HFFc6 (cell line): ENCODE data around the gene BTBD8. TPM values are rescaled to one million over a fixed set of nuclear protein-coding genes. Genes with fewer than 3 reads are reported as not detected.
A peak's percentile ranks its signal among the peaks of the same experiment; 100 is the strongest.

Experiments
- DNase-seq: peaks from one replicate; pipeline ENCODE4 v3.0.0-alpha.2; 2018
- H3K27ac Mint-ChIP-seq: 2 replicates; pipeline ENCODE4 v1.8.0; 2020; ENCODE audit warnings: mild to moderate bottlenecking, mixed read lengths
- H3K27me3 Mint-ChIP-seq: 2 replicates; pipeline ENCODE4 v1.8.0; 2021; ENCODE audit warnings: mild to moderate bottlenecking, moderate library complexity, mixed read lengths; ENCODE audit not compliant: insufficient read depth
- H3K36me3 Mint-ChIP-seq: 2 replicates; pipeline ENCODE4 v1.8.0; 2021; ENCODE audit warnings: low read depth, mixed read lengths
- H3K4me1 Mint-ChIP-seq: 2 replicates; pipeline ENCODE4 v1.8.0; 2020; ENCODE audit warnings: low read depth, mixed read lengths
- H3K4me3 Mint-ChIP-seq: 2 replicates; pipeline ENCODE4 v1.8.0; 2020; ENCODE audit warnings: mild to moderate bottlenecking, moderate library complexity, mixed read lengths
- H3K9me3 Mint-ChIP-seq: 2 replicates; pipeline ENCODE4 v1.8.0; 2020; ENCODE audit warnings: mild to moderate bottlenecking, mixed read lengths
- total RNA-seq, 6 experiments: library from RNA; stranded (reverse); fragmentation: NEBNext Ultra II Directional; extraction: Animal tissue kit (Norgen Biotek cat#: 25700); gene quantifications; 2 replicates in 1 of 6; 3 replicates in 5 of 6; pipeline ENCODE4 v1.2.3, GENCODE V29; 2021
- TF ChIP-seq, protein P1 (sequence below): fragments of 200-600 bp; sonication (generic); IDR thresholded peaks from 2 replicates; pipeline ENCODE4 v1.5.0; 2021; ENCODE audit warnings: antibody characterized with exemption, mild to moderate bottlenecking

Gene BTBD8
- total RNA-seq, 6 experiments from 2014 or later: 0.82 to 1.8 (median 1.0) TPM

DNA sequence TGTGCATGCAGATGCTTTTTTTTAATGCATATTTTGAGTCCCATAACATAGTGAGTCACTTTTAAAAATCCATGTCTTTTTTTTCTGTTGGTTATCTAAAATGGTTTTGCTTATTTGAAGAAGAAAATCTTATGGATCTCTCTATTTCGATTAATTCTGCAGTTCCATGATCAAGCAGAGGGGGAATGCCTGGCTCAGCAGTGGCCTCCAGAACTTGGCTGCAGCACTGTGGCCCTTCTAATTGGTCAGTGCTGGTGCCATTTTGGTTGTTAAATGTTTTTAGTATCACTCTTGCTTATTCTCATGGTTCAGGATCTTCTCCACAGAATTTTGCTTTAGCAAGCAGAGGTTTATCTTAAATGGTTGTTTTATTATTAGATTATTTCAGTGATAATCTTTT lies 39.2 kb upstream of the BTBD8 start:
- Mint-ChIP-seq H3K4me3 (no peak overlapping the region), H3K27me3 (no peaks in the 10 kb centered on the region), H3K4me1 (no peaks in the 10 kb centered on the region), H3K9me3 (no peaks in the 10 kb centered on the region), H3K36me3 (no peaks in the 10 kb centered on the region), H3K27ac (no peak overlapping the region)
- DNase-seq: no peak
- TF ChIP-seq, protein P1, sequence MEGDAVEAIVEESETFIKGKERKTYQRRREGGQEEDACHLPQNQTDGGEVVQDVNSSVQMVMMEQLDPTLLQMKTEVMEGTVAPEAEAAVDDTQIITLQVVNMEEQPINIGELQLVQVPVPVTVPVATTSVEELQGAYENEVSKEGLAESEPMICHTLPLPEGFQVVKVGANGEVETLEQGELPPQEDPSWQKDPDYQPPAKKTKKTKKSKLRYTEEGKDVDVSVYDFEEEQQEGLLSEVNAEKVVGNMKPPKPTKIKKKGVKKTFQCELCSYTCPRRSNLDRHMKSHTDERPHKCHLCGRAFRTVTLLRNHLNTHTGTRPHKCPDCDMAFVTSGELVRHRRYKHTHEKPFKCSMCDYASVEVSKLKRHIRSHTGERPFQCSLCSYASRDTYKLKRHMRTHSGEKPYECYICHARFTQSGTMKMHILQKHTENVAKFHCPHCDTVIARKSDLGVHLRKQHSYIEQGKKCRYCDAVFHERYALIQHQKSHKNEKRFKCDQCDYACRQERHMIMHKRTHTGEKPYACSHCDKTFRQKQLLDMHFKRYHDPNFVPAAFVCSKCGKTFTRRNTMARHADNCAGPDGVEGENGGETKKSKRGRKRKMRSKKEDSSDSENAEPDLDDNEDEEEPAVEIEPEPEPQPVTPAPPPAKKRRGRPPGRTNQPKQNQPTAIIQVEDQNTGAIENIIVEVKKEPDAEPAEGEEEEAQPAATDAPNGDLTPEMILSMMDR: peak; percentile 11; the same call in 1 of the 2 replicates

DNA sequence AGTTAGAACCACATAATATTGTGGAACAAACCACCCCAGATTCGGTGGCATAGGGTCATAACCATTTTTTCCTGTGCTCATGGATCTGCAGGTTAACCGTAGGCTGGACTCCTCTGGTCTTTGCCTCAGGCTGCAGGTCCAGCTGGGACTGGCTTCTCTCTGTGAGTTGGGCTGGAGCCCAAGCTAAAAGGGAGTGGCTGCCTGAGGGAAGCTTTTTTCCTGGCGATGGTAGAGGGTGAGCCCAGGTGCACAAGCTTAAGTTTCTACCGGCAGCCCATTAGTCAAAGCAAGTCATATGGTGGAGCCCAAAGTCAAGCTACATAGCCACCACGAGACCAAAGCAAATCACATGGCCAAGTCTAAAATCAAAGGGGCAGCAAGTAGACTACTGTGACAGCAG lies 36.5 kb upstream of the BTBD8 start:
- Mint-ChIP-seq H3K36me3 (no peaks in the 10 kb centered on the region), H3K27ac (no peak overlapping the region), H3K4me3 (no peak overlapping the region), H3K27me3 (no peaks in the 10 kb centered on the region), H3K4me1 (no peaks in the 10 kb centered on the region), H3K9me3 (no peaks in the 10 kb centered on the region)
- TF ChIP-seq, protein P1: no peak
- no peak for DNase-seq

DNA sequence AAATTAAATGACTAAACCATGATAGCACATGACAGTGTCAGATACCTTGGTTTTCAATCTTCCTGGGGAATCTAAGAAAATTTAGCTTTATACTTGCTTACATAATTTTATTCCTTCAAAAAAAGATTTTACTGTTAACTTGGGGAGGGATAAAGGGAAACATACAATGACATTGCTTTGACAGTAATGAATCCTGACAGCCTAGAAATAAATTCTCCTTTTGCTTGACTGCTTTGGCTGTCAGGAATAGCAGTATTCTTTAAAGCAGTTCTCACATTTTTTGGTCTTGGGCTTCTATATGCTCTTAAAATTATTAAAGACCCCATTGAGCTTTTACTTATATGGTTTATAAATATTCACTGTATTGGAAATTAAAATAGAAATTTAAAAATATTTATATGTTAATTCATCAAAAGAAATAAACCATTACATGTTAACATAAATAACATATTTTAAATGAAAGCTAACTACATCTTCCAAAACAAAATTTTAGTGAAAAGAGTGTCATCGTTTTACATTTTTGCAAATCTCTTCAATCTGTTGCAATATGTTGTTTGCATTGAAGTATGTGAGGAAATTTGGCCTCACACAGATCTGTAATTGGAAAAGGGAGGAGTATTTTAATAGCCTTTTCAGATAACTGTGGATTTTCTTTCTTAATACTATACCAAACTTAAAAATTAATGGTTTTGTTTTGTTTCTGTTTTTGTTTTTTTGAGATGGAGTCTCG lies 34.2 kb upstream of the BTBD8 start:
- H3K4me1 Mint-ChIP-seq: no peaks in the 10 kb centered on the region
- no peaks in the 10 kb centered on the region for H3K9me3 Mint-ChIP-seq
- no peaks in the 10 kb centered on the region for H3K36me3 Mint-ChIP-seq
- no peak overlapping the region for H3K4me3 Mint-ChIP-seq
- no peak for DNase-seq
- TF ChIP-seq, protein P1: no peak
- H3K27ac Mint-ChIP-seq: no peak overlapping the region
- no peaks in the 10 kb centered on the region for H3K27me3 Mint-ChIP-seq

DNA sequence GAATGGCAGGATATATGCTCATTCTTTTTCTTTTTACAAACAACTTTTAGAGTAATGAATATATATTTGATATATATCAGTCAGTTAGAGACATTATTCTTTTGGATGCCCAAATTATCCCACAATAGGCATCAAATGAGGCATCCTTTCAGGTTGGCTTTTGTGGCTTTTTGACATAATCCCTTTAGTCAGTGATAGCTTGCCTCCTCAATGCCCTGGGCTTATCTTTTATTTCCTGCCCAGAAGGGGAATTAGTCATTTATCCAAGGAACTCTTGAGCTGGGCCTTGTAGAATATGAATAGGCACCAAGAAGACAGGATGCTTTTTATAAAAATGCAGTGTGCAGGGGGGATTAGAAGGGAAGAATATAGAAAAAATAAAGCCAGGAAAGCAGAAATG lies 28.2 kb upstream of the BTBD8 start:
- no peak for DNase-seq
- peaks cover 2% of the 10 kb centered on the region; the same call in 1 of the 2 replicates for H3K27me3 Mint-ChIP-seq
- H3K36me3 Mint-ChIP-seq: no peaks in the 10 kb centered on the region
- TF ChIP-seq, protein P1: no peak
- no peak overlapping the region for H3K27ac Mint-ChIP-seq
- no peak overlapping the region for H3K4me3 Mint-ChIP-seq
- no peaks in the 10 kb centered on the region for H3K9me3 Mint-ChIP-seq
- no peaks in the 10 kb centered on the region for H3K4me1 Mint-ChIP-seq

DNA sequence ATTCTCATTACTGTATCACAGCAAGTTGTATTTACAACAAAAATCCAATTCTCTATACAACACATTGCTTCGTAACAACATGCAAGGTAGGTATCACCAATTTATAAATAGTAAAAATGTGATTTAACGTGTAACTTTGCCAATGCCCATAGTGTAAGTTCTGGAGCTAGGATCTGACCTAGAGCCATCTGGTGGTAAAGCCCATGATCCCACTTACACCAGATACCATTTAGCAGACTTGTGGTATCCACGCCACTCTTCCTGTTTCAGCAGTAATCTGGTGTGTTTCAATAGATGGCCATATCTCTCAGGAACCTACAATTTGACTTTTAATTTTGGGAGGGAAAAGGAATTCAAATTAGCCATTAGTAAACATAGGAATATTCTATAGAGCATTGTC lies 15.1 kb upstream of the BTBD8 start:
- Mint-ChIP-seq H3K36me3 (no peaks in the 10 kb centered on the region), H3K27me3 (peaks cover 4% of the 10 kb centered on the region), H3K4me1 (no peaks in the 10 kb centered on the region), H3K9me3 (no peaks in the 10 kb centered on the region), H3K4me3 (no peak overlapping the region), H3K27ac (no peak overlapping the region)
- TF ChIP-seq, protein P1: no peak
- no peak for DNase-seq
